ENCODE results near the gene ANKRD42.

Gene ANKRD42

DNA sequence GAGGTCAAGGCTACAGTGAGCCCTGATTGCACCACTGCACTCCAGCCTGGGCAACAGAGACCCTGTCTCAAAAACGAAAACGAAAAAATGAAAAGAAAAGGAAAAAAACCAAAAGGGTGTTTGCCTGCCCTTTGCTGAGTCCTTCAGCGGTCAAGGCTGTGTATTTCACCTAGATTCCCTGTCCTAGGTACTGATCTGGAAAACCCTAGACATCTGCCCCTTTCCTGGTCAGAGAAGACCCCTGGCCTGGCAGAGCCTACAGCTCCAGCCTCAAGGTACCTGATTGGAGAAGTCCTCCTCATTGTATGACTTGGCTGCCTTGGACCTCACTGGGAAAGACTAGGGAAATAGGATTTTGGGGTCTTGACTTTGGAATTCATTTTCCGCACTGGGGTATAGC lies 100.7 kb downstream of the ANKRD42 start:
- no peak for DNase-seq

Measured in NCI-H69 (cell line).